HL-60 (cell line): ENCODE data around the gene FGD3.

Experiments
- DNase-seq, 2 experiments: peaks; one replicate each; pipeline ENCODE4 v3.0.0-alpha.2; 2010 to 2020; ENCODE audit warnings: low read depth in 1 of 2, low spot score in 1 of 2
- H3K27ac ChIP-seq: fragments of 250-450 bp; sonication (Bioruptor Pico); replicated peaks from 2 replicates; pipeline ENCODE4 v1.5.1; 2020; ENCODE audit warnings: mild to moderate bottlenecking, moderate library complexity
- H3K27me3 ChIP-seq: fragments of 250-450 bp; sonication (Bioruptor Pico); 2 replicates; pipeline ENCODE4 v1.5.1; 2021; ENCODE audit warnings: mild to moderate bottlenecking, moderate library complexity; ENCODE audit not compliant: insufficient read depth, poor library complexity, severe bottlenecking
- H3K4me3 ChIP-seq: replicated peaks from 2 replicates; pipeline ENCODE4 v1.5.1; 2011; ENCODE audit warnings: mild to moderate bottlenecking, control low read depth, low read length; ENCODE audit not compliant: insufficient read depth
- CTCF ChIP-seq: IDR thresholded peaks from one replicate; pipeline ENCODE4 v1.5.1; 2011; ENCODE audit warnings: low read length, control low read depth, inconsistent platforms; ENCODE audit not compliant: insufficient read depth
- GABPA ChIP-seq: IDR thresholded peaks from 2 replicates; pipeline ENCODE4 v1.6.1; 2012; ENCODE audit warnings: low read depth
- POLR2AphosphoS5 ChIP-seq: IDR thresholded peaks from 2 replicates; pipeline ENCODE4 v1.6.1; 2012; ENCODE audit warnings: low read depth
- REST ChIP-seq: IDR thresholded peaks from 2 replicates; pipeline ENCODE4 v1.6.1; 2012; ENCODE audit warnings: low read depth; ENCODE audit not compliant: insufficient replicate concordance
- SPI1 ChIP-seq: IDR thresholded peaks from 2 replicates; pipeline ENCODE4 v1.6.1; 2012; ENCODE audit warnings: low read depth, mild to moderate bottlenecking, borderline replicate concordance

Gene FGD3

GRCh38 chr9:93035106-93035660 lies 87.9 kb downstream of the FGD3 start:
- Histone ChIP-seq H3K27ac (no peak overlapping the region), H3K4me3 (no peak overlapping the region), H3K27me3 (no peaks in the 10 kb centered on the region)
- no peak for DNase-seq
- TF ChIP-seq REST (no peak), GABPA (no peak), POLR2AphosphoS5 (no peak), CTCF (no peak), SPI1 (no peak)

GRCh38 chr9:93035821-93036351 lies 88.6 kb downstream of the FGD3 start:
- TF ChIP-seq SPI1 (no peak), POLR2AphosphoS5 (peak; percentile 20; the same call in 1 of the 2 replicates), CTCF (no peak), GABPA (no peak)
- no peak overlapping the region for H3K4me3 ChIP-seq
- no peak for DNase-seq

GRCh38 chr9:93036887-93037475 lies 89.7 kb downstream of the FGD3 start:
- TF ChIP-seq SPI1: no peak
- TF ChIP-seq POLR2AphosphoS5: no peak
- H3K4me3 ChIP-seq: no peak overlapping the region
- H3K27ac ChIP-seq: peak overlapping the region; percentile 87
- DNase-seq: no peak
- no peaks in the 10 kb centered on the region for H3K27me3 ChIP-seq

More at GRCh38 chr9:93035821-93036351, 88.6 kb downstream of the FGD3 start:
- no peaks in the 10 kb centered on the region for H3K27me3 ChIP-seq
- no peak overlapping the region for H3K27ac ChIP-seq

GRCh38 chr9:93037476-93037971 lies 90.2 kb downstream of the FGD3 start:
- no peak for TF ChIP-seq REST
- peak; percentile 75; the same call in 1 of the 2 replicates for TF ChIP-seq SPI1
- TF ChIP-seq GABPA: no peak
- Histone ChIP-seq H3K4me3 (no peak overlapping the region), H3K27me3 (no peaks in the 10 kb centered on the region), H3K27ac (peak overlapping the region; percentile 87)
- peak; percentile 54 to 86 for DNase-seq

- DNase-seq: no peak
- no peaks in the 10 kb centered on the region for H3K27me3 ChIP-seq
- no peak overlapping the region for H3K4me3 ChIP-seq
- no peak for TF ChIP-seq GABPA
- TF ChIP-seq SPI1: no peak
- no peak for TF ChIP-seq POLR2AphosphoS5
- TF ChIP-seq CTCF: no peak
- TF ChIP-seq REST: no peak
- peak overlapping the region; percentile 87 for H3K27ac ChIP-seq
Measured at GRCh38 chr9:93038918-93039317, 91.6 kb downstream of the FGD3 start.
